ENCODE results near the gene A1BG. TPM values are rescaled to one million over a fixed set of nuclear protein-coding genes. Genes with fewer than 3 reads are reported as not detected.

The A1BG gene
- total RNA-seq, 4 donors from 2014 or later, result 86.1 to 165 (median 97.6) TPM

GRCh38 chr19:58336820-58337219 lies 16.5 kb downstream of the A1BG start:
- no peak overlapping the region for H3K4me3 ChIP-seq
- H3K4me1 ChIP-seq, result no peaks in the 10 kb centered on the region
- H3K9me3 ChIP-seq, result peaks cover 0 to 27% (median 0%) of the 10 kb centered on the region in 4 donors
- WGBS, 2 donors, result 93 to 97% methylated on average over 4 of the region's 4 CpGs
- DNase-seq (ENCODE audit: low spot score in 2 of 2), result no peak
- peaks cover 0 to 70% (median 0%) of the 10 kb centered on the region in 3 donors for H3K36me3 ChIP-seq
- TF ChIP-seq POLR2A (IDR thresholded peaks at IDR 0.05), result no peak
- no peak for TF ChIP-seq EP300 (IDR thresholded peaks at IDR 0.05)
- TF ChIP-seq CTCF (IDR thresholded peaks at IDR 0.05), result no peak
- H3K27me3 ChIP-seq, result no peaks in the 10 kb centered on the region
- no peak overlapping the region for H3K27ac ChIP-seq

GRCh38 chr19:58336216-58336615 lies 17.1 kb downstream of the A1BG start:
- DNase-seq (ENCODE audit: low spot score in 2 of 2), result no peak
- TF ChIP-seq CTCF (IDR thresholded peaks at IDR 0.05), result no peak
- TF ChIP-seq EP300 (IDR thresholded peaks at IDR 0.05), result no peak
- no peak for TF ChIP-seq POLR2A (IDR thresholded peaks at IDR 0.05)
- Histone ChIP-seq H3K4me3 (no peak overlapping the region), H3K27ac (no peak overlapping the region), H3K4me1 (no peaks in the 10 kb centered on the region), H3K27me3 (no peaks in the 10 kb centered on the region), H3K9me3 (peaks cover 0 to 27% (median 0%) of the 10 kb centered on the region in 4 donors), H3K36me3 (peaks cover 0 to 64% (median 0%) of the 10 kb centered on the region in 3 donors)
- WGBS, 2 donors, result 95 to 100% methylated on average over 1 of the region's 1 CpG

GRCh38 chr19:58335630-58336029 lies 17.7 kb downstream of the A1BG start:
- no peak for DNase-seq (ENCODE audit: low spot score in 2 of 2)
- Histone ChIP-seq H3K4me3 (no peak overlapping the region), H3K4me1 (no peaks in the 10 kb centered on the region), H3K36me3 (peaks cover 0 to 58% (median 0%) of the 10 kb centered on the region in 3 donors), H3K27ac (no peak overlapping the region), H3K9me3 (peaks cover 0 to 27% (median 0%) of the 10 kb centered on the region in 4 donors), H3K27me3 (no peaks in the 10 kb centered on the region)
- no peak for TF ChIP-seq EP300 (IDR thresholded peaks at IDR 0.05)
- no peak for TF ChIP-seq POLR2A (IDR thresholded peaks at IDR 0.05)
- TF ChIP-seq CTCF (IDR thresholded peaks at IDR 0.05), result no peak
- WGBS, 2 donors, result 71 to 86% methylated on average over 3 of the region's 3 CpGs

GRCh38 chr19:58334691-58335249 lies 18.5 kb downstream of the A1BG start:
- no peak overlapping the region for H3K27ac ChIP-seq
- no peaks in the 10 kb centered on the region for H3K4me1 ChIP-seq
- H3K27me3 ChIP-seq, result no peaks in the 10 kb centered on the region
- no peak overlapping the region for H3K4me3 ChIP-seq
- WGBS, 2 donors, result 93% methylated on average over 15 to 19 of the region's 19 CpGs
- H3K9me3 ChIP-seq, result peaks cover 0 to 22% (median 0%) of the 10 kb centered on the region in 4 donors
- TF ChIP-seq POLR2A (IDR thresholded peaks at IDR 0.05) (no peak), EP300 (IDR thresholded peaks at IDR 0.05) (no peak), CTCF (IDR thresholded peaks at IDR 0.05) (no peak)
- DNase-seq (ENCODE audit: low spot score in 2 of 2), result no peak
- peaks cover 0 to 52% (median 0%) of the 10 kb centered on the region in 3 donors for H3K36me3 ChIP-seq

- no peak overlapping the region for H3K4me3 ChIP-seq
- no peak for DNase-seq (ENCODE audit: low spot score in 2 of 2)
- 69 to 84% methylated on average over 1 of the region's 1 CpG for WGBS, 2 donors
- H3K9me3 ChIP-seq, result peaks cover 0 to under 1% (median 0%) of the 10 kb centered on the region in 4 donors
- no peak overlapping the region for H3K27ac ChIP-seq
- no peak for TF ChIP-seq CTCF (IDR thresholded peaks at IDR 0.05)
- TF ChIP-seq POLR2A (IDR thresholded peaks at IDR 0.05), result no peak
- no peak for TF ChIP-seq EP300 (IDR thresholded peaks at IDR 0.05)
- peaks cover 0 to 14% (median 6%) of the 10 kb centered on the region in 4 donors for H3K4me1 ChIP-seq
- H3K36me3 ChIP-seq, result peaks cover 0 to 31% (median 0%) of the 10 kb centered on the region in 3 donors
- H3K27me3 ChIP-seq, result no peaks in the 10 kb centered on the region
Observed at GRCh38 chr19:58332697-58333096, 20.6 kb downstream of the A1BG start.

Data from tibial nerve (tissue), 4 donors.